ENCODE measurements around the gene STPG3.

Gene STPG3

GRCh38 chr9:137262173-137262908 lies 11.3 kb downstream of the STPG3 start:
- TF ChIP-seq, protein P1, sequence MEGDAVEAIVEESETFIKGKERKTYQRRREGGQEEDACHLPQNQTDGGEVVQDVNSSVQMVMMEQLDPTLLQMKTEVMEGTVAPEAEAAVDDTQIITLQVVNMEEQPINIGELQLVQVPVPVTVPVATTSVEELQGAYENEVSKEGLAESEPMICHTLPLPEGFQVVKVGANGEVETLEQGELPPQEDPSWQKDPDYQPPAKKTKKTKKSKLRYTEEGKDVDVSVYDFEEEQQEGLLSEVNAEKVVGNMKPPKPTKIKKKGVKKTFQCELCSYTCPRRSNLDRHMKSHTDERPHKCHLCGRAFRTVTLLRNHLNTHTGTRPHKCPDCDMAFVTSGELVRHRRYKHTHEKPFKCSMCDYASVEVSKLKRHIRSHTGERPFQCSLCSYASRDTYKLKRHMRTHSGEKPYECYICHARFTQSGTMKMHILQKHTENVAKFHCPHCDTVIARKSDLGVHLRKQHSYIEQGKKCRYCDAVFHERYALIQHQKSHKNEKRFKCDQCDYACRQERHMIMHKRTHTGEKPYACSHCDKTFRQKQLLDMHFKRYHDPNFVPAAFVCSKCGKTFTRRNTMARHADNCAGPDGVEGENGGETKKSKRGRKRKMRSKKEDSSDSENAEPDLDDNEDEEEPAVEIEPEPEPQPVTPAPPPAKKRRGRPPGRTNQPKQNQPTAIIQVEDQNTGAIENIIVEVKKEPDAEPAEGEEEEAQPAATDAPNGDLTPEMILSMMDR (IDR thresholded peaks at IDR 0.05), result peak; percentile 74
- H3K27ac ChIP-seq, result peak overlapping the region; percentile 45

DNA sequence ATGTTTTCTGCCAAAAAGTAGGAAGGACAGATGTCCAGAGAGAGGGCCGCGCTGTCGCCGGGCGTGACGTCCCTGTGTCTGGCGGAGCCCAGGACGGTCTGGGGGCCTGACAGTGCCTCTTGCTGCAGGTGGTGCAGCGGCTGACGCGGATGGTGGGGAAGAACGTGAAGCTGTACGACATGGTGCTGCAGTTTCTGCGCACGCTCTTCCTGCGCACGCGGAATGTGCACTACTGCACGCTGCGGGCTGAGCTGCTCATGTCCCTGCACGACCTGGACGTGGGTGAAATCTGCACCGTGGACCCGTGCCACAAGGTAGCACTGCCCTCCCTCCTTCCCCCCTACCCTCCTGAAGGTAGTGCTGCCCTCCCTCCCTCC lies 11.8 kb downstream of the STPG3 start:
- no peak for TF ChIP-seq ZFX (IDR thresholded peaks at IDR 0.05; ENCODE audit: borderline replicate concordance)
- TF ChIP-seq, protein P1 (IDR thresholded peaks at IDR 0.05), result no peak
- H3K27ac ChIP-seq, result peak overlapping the region; percentile 45

- TF ChIP-seq, protein P1 (IDR thresholded peaks at IDR 0.05), result no peak
- no peak for TF ChIP-seq ZFX (IDR thresholded peaks at IDR 0.05; ENCODE audit: borderline replicate concordance)
- 0 out of 2 replicates have a peak overlapping the region, but pooled peaks have one; percentile 98 for H3K27ac ChIP-seq
Measured at GRCh38 chr9:137263506-137263905, 12.4 kb downstream of the STPG3 start.

GRCh38 chr9:137264067-137264466 lies 13.0 kb downstream of the STPG3 start:
- TF ChIP-seq ZFX (IDR thresholded peaks at IDR 0.05; ENCODE audit: borderline replicate concordance), result no peak
- TF ChIP-seq, protein P1 (IDR thresholded peaks at IDR 0.05), result no peak
- peak overlapping the region; percentile 98; the same call in 1 of the 2 replicates for H3K27ac ChIP-seq

- peak overlapping the region; percentile 98 for H3K27ac ChIP-seq
- TF ChIP-seq, protein P1 (IDR thresholded peaks at IDR 0.05), result no peak
- TF ChIP-seq ZFX (IDR thresholded peaks at IDR 0.05; ENCODE audit: borderline replicate concordance), result no peak
Measured at GRCh38 chr9:137265496-137266161, 14.5 kb downstream of the STPG3 start.

DNA sequence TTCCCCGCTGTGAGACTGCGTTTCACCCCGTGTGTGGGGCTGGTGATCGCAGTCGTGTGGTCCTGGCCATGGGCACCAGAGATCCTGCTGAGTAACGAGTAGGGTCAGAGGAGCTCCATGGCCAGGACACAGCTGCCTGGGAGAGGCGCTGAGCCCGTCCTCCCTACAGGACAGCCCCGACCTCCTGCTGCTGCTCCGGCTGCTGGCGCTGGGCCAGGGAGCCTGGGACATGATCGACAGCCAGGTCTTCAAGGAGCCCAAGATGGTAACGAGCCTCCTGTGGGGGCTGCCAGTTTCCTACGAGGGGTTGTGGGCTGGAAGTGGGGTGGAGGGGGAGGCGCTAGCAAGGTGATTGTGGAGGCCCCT lies 15.1 kb downstream of the STPG3 start:
- peak overlapping the region; percentile 98 for H3K27ac ChIP-seq
- no peak for TF ChIP-seq ZFX (IDR thresholded peaks at IDR 0.05; ENCODE audit: borderline replicate concordance)
- TF ChIP-seq, protein P1 (IDR thresholded peaks at IDR 0.05), result no peak
